GM12892 (cell line): Measurements from ENCODE around the gene RPL35A.

Experiments
- POLR2A ChIP-seq: IDR thresholded peaks from 2 replicates; pipeline ENCODE4 v1.6.1; 2011; ENCODE audit warnings: low read depth, low read length, control low read depth
- POLR2AphosphoS5 ChIP-seq: IDR thresholded peaks from 2 replicates; pipeline ENCODE4 v1.6.1; 2011; ENCODE audit warnings: low read depth, low read length, control low read depth
- TAF1 ChIP-seq: IDR thresholded peaks from 2 replicates; pipeline ENCODE4 v1.6.1; 2011; ENCODE audit warnings: low read depth, mild to moderate bottlenecking, control low read depth, low read length, borderline replicate concordance

DNA sequence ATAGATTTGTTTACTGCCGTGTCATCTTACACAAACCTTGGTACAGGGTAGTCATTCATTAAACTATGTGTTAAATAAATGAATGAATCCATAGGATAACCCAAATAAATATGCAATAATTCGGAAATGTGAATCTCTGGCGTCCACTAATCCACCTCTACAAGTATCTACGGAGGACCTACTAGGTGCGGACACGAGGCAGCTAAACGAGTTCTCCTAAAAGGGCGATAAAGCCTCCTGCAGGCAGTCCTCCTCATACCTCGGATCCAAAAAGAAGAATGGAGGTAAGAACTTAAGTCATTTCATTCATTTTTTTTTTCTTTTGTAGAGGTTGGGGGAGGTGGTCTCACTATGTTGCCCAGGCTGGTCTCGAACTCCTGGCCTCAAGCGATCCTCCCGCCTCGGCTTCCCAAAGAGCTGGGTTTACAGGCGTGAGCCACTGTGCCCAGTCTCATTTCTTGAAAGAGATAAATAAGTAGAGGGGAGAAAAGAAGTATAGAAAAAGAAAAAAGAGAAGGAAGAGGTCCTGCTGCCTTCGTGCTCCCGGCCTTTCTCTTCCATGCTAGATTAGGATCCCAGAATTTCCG, 706 bp upstream of the RPL35A start:
- TF ChIP-seq POLR2A, result no peak
- TF ChIP-seq POLR2AphosphoS5, result no peak
- TF ChIP-seq TAF1, result no peak
